Neural cell (in vitro differentiated cells): ENCODE data around the gene GAGE10. TPM values are rescaled to one million over a fixed set of nuclear protein-coding genes. Genes with fewer than 3 reads are reported as not detected.

ENCODE experiments used
- H2AFZ ChIP-seq: fragments of 200-600, 300-800 bp; sonication (generic), shearing (Covaris generic); 2 replicates; pipeline ENCODE4 v1.6.0; 2014; ENCODE audit warnings: low read depth, mild to moderate bottlenecking, antibody characterized with exemption, low read length, moderate library complexity
- H3F3A ChIP-seq: fragments of 200-600 bp; shearing (Covaris generic); 2 replicates; pipeline ENCODE4 v1.6.1; 2016; ENCODE audit warnings: mild to moderate bottlenecking, moderate library complexity, mixed read lengths, antibody characterized with exemption, low read length; ENCODE audit not compliant: insufficient read depth, poor library complexity, severe bottlenecking
- H3K27ac ChIP-seq: fragments of 200-600, 300-800 bp; sonication (generic), shearing (Covaris generic); 2 replicates; pipeline ENCODE4 v1.5.1; 2014; ENCODE audit warnings: mild to moderate bottlenecking, low read length, moderate library complexity
- H3K27me3 ChIP-seq: fragments of 300-800, 200-600 bp; sonication (generic), shearing (Covaris generic); 2 replicates; pipeline ENCODE4 v1.6.0; 2014; ENCODE audit warnings: mild to moderate bottlenecking, low read depth, low read length, moderate library complexity; ENCODE audit not compliant: insufficient read depth
- H3K36me3 ChIP-seq: fragments of 300-800, 200-600 bp; sonication (generic), shearing (Covaris generic); 2 replicates; pipeline ENCODE4 v1.5.1; 2014; ENCODE audit warnings: mild to moderate bottlenecking, antibody characterized with exemption, low read length, moderate library complexity; ENCODE audit not compliant: insufficient read depth
- H3K4me2 ChIP-seq: fragments of 300-800, 200-600 bp; sonication (generic), shearing (Covaris generic); 2 replicates; pipeline ENCODE4 v1.6.0; 2014; ENCODE audit warnings: mild to moderate bottlenecking, low read length
- H3K4me3 ChIP-seq: fragments of 300-800, 200-600 bp; sonication (generic), shearing (Covaris generic); 2 replicates; pipeline ENCODE4 v1.5.1; 2014; ENCODE audit warnings: mild to moderate bottlenecking, low read length, moderate library complexity
- H3K79me2 ChIP-seq: fragments of 200-600 bp; shearing (Covaris generic); replicated peaks from 2 replicates; pipeline ENCODE4 v1.6.0; 2014; ENCODE audit warnings: mild to moderate bottlenecking, low read length, moderate library complexity; ENCODE audit not compliant: insufficient read depth
- H3K9ac ChIP-seq: fragments of 300-800, 200-600 bp; sonication (generic), shearing (Covaris generic); 2 replicates; pipeline ENCODE4 v1.6.1; 2016; ENCODE audit warnings: mild to moderate bottlenecking, low read length, mixed read lengths
- H3K9me2 ChIP-seq: fragments of 200-600 bp; shearing (Covaris generic); 2 replicates; pipeline ENCODE4 v1.6.1; 2016; ENCODE audit warnings: mild to moderate bottlenecking, low read length, mixed read lengths; ENCODE audit not compliant: insufficient read depth
- H3K9me3 ChIP-seq: fragments of 200-600, 300-800 bp; sonication (generic), shearing (Covaris generic); 2 replicates; pipeline ENCODE4 v1.6.1; 2016; ENCODE audit warnings: mild to moderate bottlenecking, mixed run types, low read length, moderate library complexity, mixed read lengths
- H4K20me1 ChIP-seq: fragments of 200-600 bp; shearing (Covaris generic); 2 replicates; pipeline ENCODE4 v1.6.1; 2016; ENCODE audit warnings: mild to moderate bottlenecking, mixed run types; ENCODE audit not compliant: insufficient read depth
- EP300 ChIP-seq: fragments of 450-650 bp; conservative IDR thresholded peaks from 2 replicates; pipeline ENCODE4 v1.6.1; 2014; ENCODE audit warnings: antibody characterized with exemption, mild to moderate bottlenecking, moderate library complexity; ENCODE audit not compliant: poor library complexity, severe bottlenecking
- EZH2 ChIP-seq: fragments of 200-600, 300-800 bp; shearing (Covaris generic), sonication (generic); IDR thresholded peaks from 2 replicates; pipeline ENCODE4 v1.6.1; 2014; ENCODE audit warnings: antibody characterized with exemption, low read length, borderline replicate concordance, mild to moderate bottlenecking; ENCODE audit not compliant: insufficient read depth, poor library complexity, severe bottlenecking
- MXI1 ChIP-seq: fragments of 450-650 bp; conservative IDR thresholded peaks from 2 replicates; pipeline ENCODE4 v1.6.1; 2014; ENCODE audit warnings: antibody characterized with exemption, mild to moderate bottlenecking; ENCODE audit not compliant: poor library complexity, severe bottlenecking
- POLR2AphosphoS5 ChIP-seq: IDR thresholded peaks from 2 replicates; pipeline ENCODE4 v1.6.1; 2012
- RAD21 ChIP-seq: fragments of 450-650 bp; conservative IDR thresholded peaks from 2 replicates; pipeline ENCODE4 v1.6.1; 2014; ENCODE audit warnings: antibody characterized with exemption, mild to moderate bottlenecking, moderate library complexity
- REST ChIP-seq: IDR thresholded peaks from 2 replicates; pipeline ENCODE4 v1.6.1; 2012; ENCODE audit warnings: borderline replicate concordance
- SMC3 ChIP-seq: fragments of 450-650 bp; conservative IDR thresholded peaks from 2 replicates; pipeline ENCODE4 v1.6.1; 2014; ENCODE audit warnings: antibody characterized with exemption, mild to moderate bottlenecking, moderate library complexity; ENCODE audit not compliant: poor library complexity
- TAF1 ChIP-seq: IDR thresholded peaks from 2 replicates; pipeline ENCODE4 v1.6.1; 2012; ENCODE audit warnings: low read depth
- polyA plus RNA-seq: library from polyadenylated mRNA; depleted of rRNA; stranded (reverse); fragments of >200 nt; gene quantifications from 2 replicates; pipeline ENCODE4 v1.2.3, GENCODE V29; 2014
- TF ChIP-seq, protein P1 (sequence below): fragments of 450-650 bp; IDR thresholded peaks from 2 replicates; pipeline ENCODE4 v1.5.1; 2014; ENCODE audit warnings: antibody characterized with exemption, mild to moderate bottlenecking, moderate library complexity; ENCODE audit not compliant: poor library complexity, severe bottlenecking

The GAGE10 gene
- polyA plus RNA-seq, 1 donor from 2014 or later, result not detected

DNA sequence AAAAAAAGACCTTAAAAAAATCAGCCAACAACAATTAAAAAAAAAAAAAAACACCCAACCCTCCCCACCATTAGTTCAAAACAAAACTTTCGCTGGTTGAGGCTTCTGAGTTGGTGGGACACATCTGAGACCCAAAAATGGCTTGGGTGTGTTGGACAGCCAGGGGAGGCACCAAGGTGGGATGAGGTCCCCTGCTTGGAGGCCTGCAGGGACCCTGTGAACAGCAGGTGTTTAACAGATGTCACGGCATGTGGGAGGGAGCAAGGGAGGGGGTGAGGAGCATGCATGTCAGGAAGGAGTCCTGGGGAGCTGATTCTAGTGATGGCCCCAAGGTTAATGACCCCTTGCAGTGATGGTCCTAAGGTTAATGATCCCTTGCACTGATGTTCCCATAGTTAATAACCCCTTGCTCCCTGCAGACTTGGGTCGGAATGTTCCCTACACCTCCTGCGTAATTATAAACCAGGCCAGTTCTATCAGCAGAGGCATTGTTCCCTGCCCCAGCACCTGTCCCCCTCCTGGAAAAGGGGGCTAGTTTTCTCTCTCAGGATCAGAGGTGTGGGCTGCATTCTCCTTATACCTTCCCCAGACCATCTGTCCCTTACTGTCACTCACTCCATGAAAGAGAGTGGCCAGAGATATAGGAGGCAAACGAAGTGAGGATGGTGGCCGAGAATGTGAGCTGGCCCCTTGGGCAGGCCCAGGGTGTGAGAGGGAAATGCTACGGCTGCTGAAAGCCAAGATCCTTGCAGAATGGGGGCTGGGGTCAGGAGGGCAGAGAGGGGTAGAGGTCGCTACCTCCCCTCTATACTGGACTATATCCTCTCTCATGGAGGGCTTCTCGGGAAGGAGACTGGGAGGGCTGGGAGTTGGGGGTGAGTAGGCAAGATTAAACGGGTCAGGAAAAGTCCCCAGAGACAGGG is 36.7 kb upstream of the GAGE10 start:
- no peaks in the 10 kb centered on the region for H3K9me3 ChIP-seq
- H3F3A ChIP-seq, result no peaks in the 10 kb centered on the region
- no peaks in the 10 kb centered on the region for H4K20me1 ChIP-seq
- H3K4me2 ChIP-seq, result no peak overlapping the region
- TF ChIP-seq SMC3 (no peak), POLR2AphosphoS5 (no peak), MXI1 (no peak), RAD21 (no peak), EZH2 (no peak), EP300 (no peak), TAF1 (no peak), REST (no peak)
- TF ChIP-seq, protein P1, sequence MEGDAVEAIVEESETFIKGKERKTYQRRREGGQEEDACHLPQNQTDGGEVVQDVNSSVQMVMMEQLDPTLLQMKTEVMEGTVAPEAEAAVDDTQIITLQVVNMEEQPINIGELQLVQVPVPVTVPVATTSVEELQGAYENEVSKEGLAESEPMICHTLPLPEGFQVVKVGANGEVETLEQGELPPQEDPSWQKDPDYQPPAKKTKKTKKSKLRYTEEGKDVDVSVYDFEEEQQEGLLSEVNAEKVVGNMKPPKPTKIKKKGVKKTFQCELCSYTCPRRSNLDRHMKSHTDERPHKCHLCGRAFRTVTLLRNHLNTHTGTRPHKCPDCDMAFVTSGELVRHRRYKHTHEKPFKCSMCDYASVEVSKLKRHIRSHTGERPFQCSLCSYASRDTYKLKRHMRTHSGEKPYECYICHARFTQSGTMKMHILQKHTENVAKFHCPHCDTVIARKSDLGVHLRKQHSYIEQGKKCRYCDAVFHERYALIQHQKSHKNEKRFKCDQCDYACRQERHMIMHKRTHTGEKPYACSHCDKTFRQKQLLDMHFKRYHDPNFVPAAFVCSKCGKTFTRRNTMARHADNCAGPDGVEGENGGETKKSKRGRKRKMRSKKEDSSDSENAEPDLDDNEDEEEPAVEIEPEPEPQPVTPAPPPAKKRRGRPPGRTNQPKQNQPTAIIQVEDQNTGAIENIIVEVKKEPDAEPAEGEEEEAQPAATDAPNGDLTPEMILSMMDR, result no peak
- no peak overlapping the region for H2AFZ ChIP-seq
- peaks cover 6% of the 10 kb centered on the region for H3K79me2 ChIP-seq
- no peak overlapping the region for H3K27ac ChIP-seq
- H3K9ac ChIP-seq, result no peak overlapping the region
- no peaks in the 10 kb centered on the region for H3K36me3 ChIP-seq
- H3K9me2 ChIP-seq, result no peaks in the 10 kb centered on the region
- no peaks in the 10 kb centered on the region for H3K27me3 ChIP-seq
- H3K4me3 ChIP-seq, result no peak overlapping the region

GRCh38 chrX:49268702-49269009 is 34.8 kb upstream of the GAGE10 start:
- Histone ChIP-seq H3K9me2 (no peaks in the 10 kb centered on the region), H2AFZ (peak overlapping the region; percentile 56), H3K4me2 (no peak overlapping the region), H3K9ac (peak overlapping the region; percentile 74), H4K20me1 (no peaks in the 10 kb centered on the region), H3K36me3 (no peaks in the 10 kb centered on the region), H3K27ac (peak overlapping the region; percentile 89), H3K9me3 (no peaks in the 10 kb centered on the region), H3K27me3 (no peaks in the 10 kb centered on the region), H3F3A (no peaks in the 10 kb centered on the region), H3K4me3 (peak overlapping the region; percentile 69), H3K79me2 (peaks cover 6% of the 10 kb centered on the region)
- TF ChIP-seq REST, result no peak
- TF ChIP-seq MXI1, result no peak
- no peak for TF ChIP-seq RAD21
